ENCODE results near the gene C11orf21.

DNA sequence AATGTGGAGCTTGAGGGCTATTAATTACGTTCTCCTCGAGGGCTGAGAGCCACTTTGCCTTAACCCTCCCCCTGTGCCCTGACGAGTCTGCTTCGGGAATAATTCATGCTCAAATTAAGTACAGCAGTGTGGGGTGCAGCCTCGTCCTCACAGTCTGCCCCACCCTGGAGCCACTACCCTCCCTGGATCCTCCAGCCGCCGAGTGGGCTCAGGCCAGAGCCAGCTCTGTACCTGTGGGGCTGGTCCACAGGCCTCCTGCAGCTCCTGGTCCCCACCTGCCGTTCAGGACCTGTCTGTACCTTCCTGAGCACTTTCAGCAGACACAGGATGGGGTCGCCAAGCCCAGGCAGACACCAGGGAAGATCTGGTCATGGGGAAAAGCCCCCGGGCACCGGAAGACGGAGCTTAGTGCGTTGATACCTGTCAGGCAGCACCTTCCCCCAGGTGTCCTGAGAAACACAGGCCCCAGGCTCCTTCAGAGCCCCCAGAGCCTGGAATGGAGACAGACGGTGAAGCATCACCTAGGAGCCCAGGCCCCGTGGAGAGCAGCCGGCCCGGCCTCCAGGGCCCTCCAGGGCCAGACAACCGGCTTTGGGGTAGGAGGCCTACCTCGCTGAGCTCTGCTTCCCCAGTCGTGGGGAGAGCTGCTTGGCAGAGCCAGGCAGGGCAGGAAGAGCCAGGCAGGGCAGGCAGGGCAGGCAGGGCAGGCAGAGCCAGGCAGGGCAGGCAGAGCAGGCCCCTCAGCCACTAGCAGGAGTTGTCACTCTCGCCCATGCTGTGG is 9.8 kb upstream of the C11orf21 start:
- TF ChIP-seq ZNF274 (IDR thresholded peaks at IDR 0.05; ENCODE audit: low read depth, low read length) (no peak), YY1 (IDR thresholded peaks at IDR 0.05; ENCODE audit: insufficient read depth, insufficient read length) (no peak), SUZ12 (IDR thresholded peaks at IDR 0.05; ENCODE audit: extremely low read depth, insufficient read depth, insufficient read length) (no peak)

All from NT2/D1 (cell line).